SIG-M5 treated with dmso at 0.1 percent for 504 hours (cell line): ENCODE measurements around the gene C2CD4C.
"Not testable (repeated sequence)": the region's sequence is repeated elsewhere in the genome, so short reads cannot be mapped to it uniquely, and the experiment has no call there.

Experiments used
- DNase-seq: peaks from one replicate; lab custom pipeline; 2025; ENCODE audit not compliant: unreplicated experiment; lab: John Stamatoyannopoulos, UW

The C2CD4C gene

GRCh38 chr19:367963-368629 is 40.9 kb downstream of the C2CD4C start:
- DNase-seq = no peak

GRCh38 chr19:367561-367960 is 41.4 kb downstream of the C2CD4C start:
- DNase-seq = no peak

- no peak for DNase-seq
Measured at GRCh38 chr19:366951-367350, 42.0 kb downstream of the C2CD4C start.

- DNase-seq = no peak
Measured at GRCh38 chr19:366205-366783, 42.7 kb downstream of the C2CD4C start.

- DNase-seq = no peak
Measured at GRCh38 chr19:364496-365287, 44.3 kb downstream of the C2CD4C start.

GRCh38 chr19:362683-363082 is 46.3 kb downstream of the C2CD4C start:
- no peak for DNase-seq

GRCh38 chr19:362154-362553 is 46.8 kb downstream of the C2CD4C start:
- no peak for DNase-seq

GRCh38 chr19:359653-359925 is 49.4 kb downstream of the C2CD4C start:
- DNase-seq = no peak

- not testable (repeated sequence) for DNase-seq
Measured at GRCh38 chr19:355536-355935, 53.4 kb downstream of the C2CD4C start.
